ENCODE results near the gene RCN2.

DNA sequence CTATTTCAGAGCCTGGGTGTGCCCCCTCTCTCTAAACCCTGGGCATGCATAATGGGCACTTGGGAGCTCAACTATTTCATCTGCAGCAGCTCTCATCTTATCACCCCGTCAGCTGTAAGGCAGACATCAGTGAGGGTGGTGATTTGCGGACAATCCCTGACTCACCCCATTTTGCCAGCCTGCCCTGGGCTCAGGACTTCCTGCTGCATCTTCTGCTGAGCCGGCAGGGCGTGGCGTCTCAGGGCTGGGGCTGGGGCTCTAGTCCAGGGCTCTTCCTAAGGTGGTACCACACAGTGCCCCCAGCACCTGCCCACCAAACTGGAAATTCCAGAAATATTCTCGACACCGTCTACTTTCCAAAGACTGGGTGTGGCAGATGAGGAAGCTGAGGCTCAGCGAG is 62.5 kb downstream of the RCN2 start:
- TF ChIP-seq CTCF (conservative IDR thresholded peaks at IDR 0.05 in 1 of 2, IDR thresholded peaks at IDR 0.05 in 1 of 2; ENCODE audit: low read depth in 1 of 2, low read length in 2 of 2), result no peak
- no peak for TF ChIP-seq EZH2 (IDR thresholded peaks at IDR 0.05; ENCODE audit: low read length, missing control alignments)

Measured in fibroblast of lung (primary cell).